Measurements from ENCODE around the gene AHCYL1. TPM values are rescaled to one million over a fixed set of nuclear protein-coding genes. Genes with fewer than 3 reads are reported as not detected.

AHCYL1 gene
- total RNA-seq, 1 donor from 2014 or later = 41.6 TPM

GRCh38 chr1:109994654-109995053, 10.1 kb downstream of the AHCYL1 start:
- ChIA-PET POLR2A (interaction anchor here (1.2 to 1.3 kb wide), 2 partner anchors 10 to 16 kb away, joined by 3 read pairs; partner anchors contain the start of gene AHCYL1), CTCF (interaction anchor here (0.8 kb wide), 1 partner anchor 10 kb away, joined by 4 read pairs; the partner anchor contains the start of gene AHCYL1)
- Mint-ChIP-seq H3K27me3 (no peaks in the 10 kb centered on the region), H3K9me3 (no peaks in the 10 kb centered on the region), H3K4me1 (peaks cover 15% of the 10 kb centered on the region), H3K4me3 (no peak overlapping the region), H3K36me3 (ENCODE audit: low read depth) (peaks cover 18% of the 10 kb centered on the region), H3K27ac (no peak overlapping the region)
- ATAC-seq (ENCODE audit: low read depth) (no peak), DNase-seq (no peak)
- intact Hi-C loops (cut with micrococcal nuclease) = no loop called here
- no peak for TF ChIP-seq CTCF (IDR thresholded peaks at IDR 0.05)

DNA sequence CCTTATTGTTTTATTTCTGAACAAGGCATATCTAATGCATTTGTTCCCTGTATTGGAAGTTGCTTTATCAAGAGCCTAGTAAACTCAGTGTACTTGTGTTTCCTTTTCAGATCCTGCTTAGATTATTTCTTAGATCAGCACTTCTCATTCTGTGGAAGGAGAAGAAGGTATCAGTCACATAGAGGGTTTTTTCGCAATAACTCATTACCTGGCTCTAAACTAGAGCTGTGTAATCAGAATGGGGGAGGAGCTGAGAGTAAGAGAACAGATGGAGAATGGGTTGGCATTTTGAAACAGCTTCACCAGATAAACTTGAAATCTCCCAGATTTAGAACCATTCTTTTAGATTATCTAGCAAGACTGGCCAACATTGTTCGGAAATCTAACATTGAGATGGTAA, 11.0 kb downstream of the AHCYL1 start:
- intact Hi-C loops (cut with micrococcal nuclease) = no loop called here
- no peaks in the 10 kb centered on the region for H3K27me3 Mint-ChIP-seq
- no peak for TF ChIP-seq CTCF (IDR thresholded peaks at IDR 0.05)
- ChIA-PET CTCF (interaction anchor here (0.8 kb wide), 1 partner anchor 11 kb away, joined by 4 read pairs; the partner anchor contains the start of gene AHCYL1), POLR2A (interaction anchor here (1.2 kb wide), 1 partner anchor 11 kb away, joined by 3 read pairs; the partner anchor contains the start of gene AHCYL1)
- DNase-seq (no peak), ATAC-seq (ENCODE audit: low read depth) (no peak)
- H3K36me3 Mint-ChIP-seq (ENCODE audit: low read depth) = peaks cover 18% of the 10 kb centered on the region
- no peak overlapping the region for H3K4me3 Mint-ChIP-seq
- peaks cover 8% of the 10 kb centered on the region for H3K4me1 Mint-ChIP-seq
- no peaks in the 10 kb centered on the region for H3K9me3 Mint-ChIP-seq
- H3K27ac Mint-ChIP-seq = no peak overlapping the region

DNA sequence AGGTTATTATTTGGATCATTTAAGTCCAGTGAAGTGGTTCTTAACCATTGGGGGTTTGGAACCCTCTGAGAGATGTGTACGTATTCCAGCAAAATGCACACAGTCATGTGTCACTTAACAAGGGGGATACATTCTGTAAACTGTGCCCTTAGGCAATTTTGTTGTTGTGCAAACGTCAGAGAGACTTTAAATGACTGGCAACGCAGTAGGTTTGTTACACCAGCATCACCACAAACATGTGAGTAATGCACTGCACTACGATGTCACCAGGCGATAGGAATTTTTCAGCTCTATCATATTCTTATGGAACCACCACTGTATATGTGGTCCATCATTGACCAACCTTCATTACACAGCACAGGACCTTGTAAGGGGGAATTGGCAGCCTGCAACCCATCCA, 11.9 kb downstream of the AHCYL1 start:
- no peaks in the 10 kb centered on the region for H3K9me3 Mint-ChIP-seq
- peaks cover 18% of the 10 kb centered on the region for H3K36me3 Mint-ChIP-seq (ENCODE audit: low read depth)
- H3K4me1 Mint-ChIP-seq = peaks cover 3% of the 10 kb centered on the region
- no peak overlapping the region for H3K27ac Mint-ChIP-seq
- POLR2A ChIA-PET = no interaction called here
- intact Hi-C loops (cut with micrococcal nuclease) = no loop called here
- no peaks in the 10 kb centered on the region for H3K27me3 Mint-ChIP-seq
- no peak overlapping the region for H3K4me3 Mint-ChIP-seq
- TF ChIP-seq CTCF (IDR thresholded peaks at IDR 0.05) = no peak
- no peak for ATAC-seq (ENCODE audit: low read depth)
- CTCF ChIA-PET = interaction anchor here (1.0 kb wide), 1 partner anchor 12 kb away, joined by 4 read pairs; the partner anchor contains the start of gene AHCYL1
- no peak for DNase-seq

GRCh38 chr1:109997204-109997866, 12.8 kb downstream of the AHCYL1 start:
- ChIA-PET CTCF (interaction anchor here (1.0 to 1.9 kb wide), 3 partner anchors 13 to 22 kb away, joined by 3 to 8 read pairs (median 4); partner anchors contain the start of gene AHCYL1), POLR2A (no interaction called here)
- intact Hi-C loops (cut with micrococcal nuclease) = no loop called here
- ATAC-seq (ENCODE audit: low read depth) (no peak), DNase-seq (no peak)
- Mint-ChIP-seq H3K4me3 (no peak overlapping the region), H3K27ac (no peak overlapping the region), H3K27me3 (no peaks in the 10 kb centered on the region), H3K36me3 (ENCODE audit: low read depth) (peaks cover 18% of the 10 kb centered on the region), H3K4me1 (peaks cover 3% of the 10 kb centered on the region), H3K9me3 (no peaks in the 10 kb centered on the region)
- TF ChIP-seq CTCF (IDR thresholded peaks at IDR 0.05) = no peak

- Mint-ChIP-seq H3K27me3 (no peaks in the 10 kb centered on the region), H3K36me3 (ENCODE audit: low read depth) (peaks cover 16% of the 10 kb centered on the region), H3K4me1 (peaks cover 3% of the 10 kb centered on the region), H3K4me3 (no peak overlapping the region), H3K27ac (no peak overlapping the region), H3K9me3 (no peaks in the 10 kb centered on the region)
- no peak for ATAC-seq (ENCODE audit: low read depth)
- DNase-seq = no peak
- POLR2A ChIA-PET = no interaction called here
- intact Hi-C loops (cut with micrococcal nuclease) = no loop called here
- CTCF ChIA-PET = interaction anchor here (0.8 to 1.9 kb wide), 4 partner anchors 13 to 22 kb away, joined by 3 to 8 read pairs (median 4); partner anchors contain the start of gene AHCYL1
- TF ChIP-seq CTCF (IDR thresholded peaks at IDR 0.05) = no peak
Measured at GRCh38 chr1:109997867-109998229, 13.3 kb downstream of the AHCYL1 start.

Data from activated B cell treated with CpG ODN at 0.5 μM for 24 hours (primary cell).